Measurements from ENCODE around the gene CLN3. TPM values are rescaled to one million over a fixed set of nuclear protein-coding genes. Genes with fewer than 3 reads are reported as not detected.

The CLN3 gene
- total and polyA plus RNA-seq, 8 donors, result 6.9 to 25.9 (median 11.0) TPM

- H3K4me3 ChIP-seq, result no peak overlapping the region
- H3K27ac ChIP-seq, result no peak overlapping the region
- no peaks in the 10 kb centered on the region for H3K27me3 ChIP-seq
- FAIRE-seq, result no peak
- no peak for ATAC-seq
- no peak for TF ChIP-seq CTCF (IDR thresholded peaks at IDR 0.05)
- 79 to 83% methylated on average over 6 of the region's 6 CpGs for WGBS, 2 donors
- intact Hi-C loops (cut with DNase I), result no loop called here
- H3K9me3 ChIP-seq, result no peaks in the 10 kb centered on the region
- no peaks in the 10 kb centered on the region for H3K36me3 ChIP-seq
- H3K4me1 ChIP-seq, result peaks cover 16 to 28% (median 27%) of the 10 kb centered on the region in 3 donors
- DNase-seq, result no peak
These were observed 32.9 kb upstream of the CLN3 start for GRCh38 chr16:28524681-28525171.

- H3K9me3 ChIP-seq, result no peaks in the 10 kb centered on the region
These were observed 30.9 kb upstream of the CLN3 start for GRCh38 chr16:28522792-28523191.

GRCh38 chr16:28521436-28521835, 29.6 kb upstream of the CLN3 start:
- Histone ChIP-seq H3K27ac (no peak overlapping the region), H3K4me1 (peaks cover 5 to 7% (median 7%) of the 10 kb centered on the region in 3 donors), H3K4me3 (no peak overlapping the region), H3K9me3 (no peaks in the 10 kb centered on the region), H3K27me3 (no peaks in the 10 kb centered on the region), H3K36me3 (no peaks in the 10 kb centered on the region)
- ATAC-seq (no peak), DNase-seq (no peak), FAIRE-seq (no peak)
- 89 to 91% methylated on average over 6 of the region's 6 CpGs for WGBS, 2 donors
- intact Hi-C loops (cut with DNase I), result no loop called here
- TF ChIP-seq CTCF (IDR thresholded peaks at IDR 0.05), result no peak

More at GRCh38 chr16:28522792-28523191, 30.9 kb upstream of the CLN3 start:
- Histone ChIP-seq H3K27me3 (no peaks in the 10 kb centered on the region), H3K4me1 (peaks cover 16 to 17% (median 17%) of the 10 kb centered on the region in 3 donors), H3K36me3 (no peaks in the 10 kb centered on the region), H3K27ac (no peak overlapping the region), H3K4me3 (no peak overlapping the region)
- FAIRE-seq, result no peak
- intact Hi-C loops (cut with DNase I), result no loop called here
- DNase-seq, result no peak
- 89 to 92% methylated on average over 11 of the region's 11 CpGs for WGBS, 2 donors
- ATAC-seq, result no peak
- no peak for TF ChIP-seq CTCF (IDR thresholded peaks at IDR 0.05)

- FAIRE-seq (no peak), DNase-seq (no peak), ATAC-seq (no peak)
- TF ChIP-seq CTCF (IDR thresholded peaks at IDR 0.05), result no peak
- Histone ChIP-seq H3K4me1 (peaks cover 0 to 5% (median 2%) of the 10 kb centered on the region in 3 donors), H3K27ac (no peak overlapping the region), H3K9me3 (no peaks in the 10 kb centered on the region), H3K36me3 (no peaks in the 10 kb centered on the region), H3K4me3 (no peak overlapping the region), H3K27me3 (no peaks in the 10 kb centered on the region)
- WGBS, 2 donors, result 80 to 83% methylated on average over 7 of the region's 7 CpGs
- intact Hi-C loops (cut with DNase I), result no loop called here
These were observed 28.8 kb upstream of the CLN3 start for GRCh38 chr16:28520672-28521071.

GRCh38 chr16:28514246-28514645, 22.4 kb upstream of the CLN3 start:
- TF ChIP-seq CTCF (IDR thresholded peaks at IDR 0.05), result no peak
- ATAC-seq (no peak), DNase-seq (no peak), FAIRE-seq (no peak)
- Histone ChIP-seq H3K4me1 (no peaks in the 10 kb centered on the region), H3K9me3 (no peaks in the 10 kb centered on the region), H3K36me3 (no peaks in the 10 kb centered on the region), H3K27me3 (no peaks in the 10 kb centered on the region), H3K4me3 (no peak overlapping the region), H3K27ac (no peak overlapping the region)
- intact Hi-C loops (cut with DNase I), result no loop called here
- 87 to 95% methylated on average over 7 of the region's 7 CpGs for WGBS, 2 donors

All from pancreas (tissue), 10 donors.